Bronchial epithelial cell (primary cell): ENCODE measurements around the gene GBP7. TPM values are rescaled to one million over a fixed set of nuclear protein-coding genes. Genes with fewer than 3 reads are reported as not detected.

Experiments used
- DNase-seq: peaks from one replicate; pipeline ENCODE4 v3.0.0-alpha.2; 2010; ENCODE audit warnings: low read depth
- FAIRE-seq: peaks from 2 replicates; lab custom pipeline; 2011; peaks lifted over from hg19 to GRCh38; lab: Jason Lieb, UNC
- H3K27me3 ChIP-seq: 2 replicates; pipeline ENCODE4 v1.5.1; 2011; ENCODE audit warnings: low read length; ENCODE audit not compliant: control insufficient read depth, insufficient read depth
- H3K36me3 ChIP-seq: 2 replicates; pipeline ENCODE4 v1.5.1; 2011; ENCODE audit warnings: low read length; ENCODE audit not compliant: control insufficient read depth, insufficient read depth
- H3K4me3 ChIP-seq: 2 replicates; pipeline ENCODE4 v1.5.1; 2011; ENCODE audit warnings: mild to moderate bottlenecking, low read depth, low read length, control low read depth
- CTCF ChIP-seq: IDR thresholded peaks from 2 replicates; pipeline ENCODE4 v1.5.1; 2011; ENCODE audit warnings: mild to moderate bottlenecking, moderate library complexity, low read length, control low read depth, inconsistent platforms; ENCODE audit not compliant: insufficient read depth, severe bottlenecking
- total RNA-seq: library from RNA; depleted of rRNA; stranded (reverse); fragments of >200 nt; gene quantifications from 2 replicates; pipeline ENCODE4 v1.2.1, GENCODE V29; 2014

The GBP7 gene
- total RNA-seq, 1 donor from 2014 or later = not detected

GRCh38 chr1:89167590-89168230, 8.1 kb downstream of the GBP7 start:
- no peak for TF ChIP-seq CTCF
- DNase-seq = no peak
- no peaks in the 10 kb centered on the region for H3K36me3 ChIP-seq
- H3K4me3 ChIP-seq = no peak overlapping the region
- no peaks in the 10 kb centered on the region for H3K27me3 ChIP-seq
- FAIRE-seq = no peak

- no peaks in the 10 kb centered on the region for H3K27me3 ChIP-seq
- TF ChIP-seq CTCF = no peak
- peak; percentile 13 for FAIRE-seq
Observed at GRCh38 chr1:89166705-89167104, 9.1 kb downstream of the GBP7 start.

GRCh38 chr1:89165811-89166210, 10.0 kb downstream of the GBP7 start:
- Histone ChIP-seq H3K36me3 (no peaks in the 10 kb centered on the region), H3K27me3 (no peaks in the 10 kb centered on the region), H3K4me3 (no peak overlapping the region)
- TF ChIP-seq CTCF = no peak
- DNase-seq (no peak), FAIRE-seq (no peak)

More at GRCh38 chr1:89166705-89167104, 9.1 kb downstream of the GBP7 start:
- no peak for DNase-seq
- H3K4me3 ChIP-seq = no peak overlapping the region
- H3K36me3 ChIP-seq = no peaks in the 10 kb centered on the region

- Histone ChIP-seq H3K36me3 (no peaks in the 10 kb centered on the region), H3K4me3 (no peak overlapping the region), H3K27me3 (no peaks in the 10 kb centered on the region)
- no peak for DNase-seq
- FAIRE-seq = no peak
- TF ChIP-seq CTCF = no peak
Observed at GRCh38 chr1:89151047-89151446, 24.8 kb downstream of the GBP7 start.

GRCh38 chr1:89149976-89150375, 25.8 kb downstream of the GBP7 start:
- TF ChIP-seq CTCF = no peak
- no peaks in the 10 kb centered on the region for H3K36me3 ChIP-seq
- no peak for DNase-seq
- H3K4me3 ChIP-seq = no peak overlapping the region
- no peaks in the 10 kb centered on the region for H3K27me3 ChIP-seq
- FAIRE-seq = no peak

GRCh38 chr1:89149229-89149628, 26.6 kb downstream of the GBP7 start:
- Histone ChIP-seq H3K36me3 (no peaks in the 10 kb centered on the region), H3K27me3 (no peaks in the 10 kb centered on the region), H3K4me3 (no peak overlapping the region)
- FAIRE-seq (no peak), DNase-seq (peak; percentile 10)
- TF ChIP-seq CTCF = peak; percentile 22
